Natural killer cell (primary cell): Measurements from ENCODE around the gene SMARCA5. TPM values are rescaled to one million over a fixed set of nuclear protein-coding genes. Genes with fewer than 3 reads are reported as not detected.
A peak's percentile ranks its signal among the peaks of the same experiment; 100 is the strongest.

Source experiments
- ATAC-seq, 3 donors: fragments of 150-1000 bp in 2 of 3; fragments of 200-7000 bp in 1 of 3; cut with Tn5 transposase; 1 replicate in 1 of 3; 2 replicates in 2 of 3; pipeline ENCODE4 v1.10.0; 2021; ENCODE audit warnings: mild to moderate bottlenecking in 2 of 3, moderate library complexity in 2 of 3
- DNase-seq, 2 donors: peaks; one replicate each; pipeline versions ENCODE4 v3.0.0 to v3.0.0-alpha.2; 2013 to 2021; ENCODE audit warnings: mixed read lengths in 1 of 2
- H3K27ac ChIP-seq: one replicate; pipeline ENCODE4 v1.5.1; 2013; ENCODE audit warnings: mild to moderate bottlenecking, low read length
- H3K27me3 ChIP-seq: one replicate; pipeline ENCODE4 v1.6.1; 2013; ENCODE audit warnings: low read length; ENCODE audit not compliant: control insufficient read depth, insufficient read depth
- H3K36me3 ChIP-seq: one replicate; pipeline ENCODE4 v1.6.1; 2013; ENCODE audit warnings: low read length; ENCODE audit not compliant: control insufficient read depth, insufficient read depth
- H3K4me1 ChIP-seq: one replicate; pipeline ENCODE4 v1.6.1; 2013; ENCODE audit warnings: low read length; ENCODE audit not compliant: control insufficient read depth, insufficient read depth
- H3K4me3 ChIP-seq: one replicate; pipeline ENCODE4 v1.5.1; 2013; ENCODE audit warnings: low read length
- H3K9me3 ChIP-seq: one replicate; pipeline ENCODE4 v1.6.1; 2013; ENCODE audit warnings: low read length; ENCODE audit not compliant: control insufficient read depth, insufficient read depth
- H3K27ac Mint-ChIP-seq, 2 donors: one replicate each; pipeline ENCODE4 v1.8.0; 2022; ENCODE audit warnings: mild to moderate bottlenecking in 2 of 2, mixed read lengths in 2 of 2, moderate library complexity in 1 of 2
- H3K27me3 Mint-ChIP-seq, 2 donors: one replicate each; pipeline ENCODE4 v1.8.0; 2022; ENCODE audit warnings: low read depth in 2 of 2, mixed read lengths in 2 of 2
- H3K36me3 Mint-ChIP-seq: one replicate; pipeline ENCODE4 v1.8.0; 2022; ENCODE audit warnings: mixed read lengths
- H3K4me1 Mint-ChIP-seq, 2 donors: one replicate each; pipeline ENCODE4 v1.8.0; 2022; ENCODE audit warnings: mixed read lengths in 2 of 2
- H3K4me3 Mint-ChIP-seq: one replicate; pipeline ENCODE4 v1.8.0; 2022; ENCODE audit warnings: mild to moderate bottlenecking, moderate library complexity, mixed read lengths
- H3K9me3 Mint-ChIP-seq, 2 donors: one replicate each; pipeline ENCODE4 v1.8.0; 2022; ENCODE audit warnings: mixed read lengths in 2 of 2
- WGBS: methylation state at CpG from one replicate; pipeline ENCODE4 v1.1.7; 2013; ENCODE audit warnings: missing lambda C conversion rate; ENCODE audit not compliant: insufficient coverage; 5-methylcytosine and 5-hydroxymethylcytosine counted together
- intact Hi-C: fragments of 100-400 bp; cut with micrococcal nuclease; formaldehyde crosslinking; loops from one replicate; pipeline ENCODE4 v1.14.2; 2022
- total RNA-seq, 4 donors: library from RNA; stranded (reverse); fragments of 120-200 nt in 1 of 4; gene quantifications; one replicate each; pipeline versions ENCODE4 v1.2.3 to v1.2.4, GENCODE V29; 2013 to 2022
- TF ChIP-seq, protein P1 (sequence below): fragments of 200-600 bp; IDR thresholded peaks from one replicate; pipeline ENCODE4 v1.8.0; 2022; ENCODE audit warnings: antibody characterized with exemption

Gene SMARCA5
- total RNA-seq, 3 donors from 2014 or later (not counting 1 experiment from before 2014, with no cell fraction given): 42.5 to 53.8 (median 45.8) TPM

DNA sequence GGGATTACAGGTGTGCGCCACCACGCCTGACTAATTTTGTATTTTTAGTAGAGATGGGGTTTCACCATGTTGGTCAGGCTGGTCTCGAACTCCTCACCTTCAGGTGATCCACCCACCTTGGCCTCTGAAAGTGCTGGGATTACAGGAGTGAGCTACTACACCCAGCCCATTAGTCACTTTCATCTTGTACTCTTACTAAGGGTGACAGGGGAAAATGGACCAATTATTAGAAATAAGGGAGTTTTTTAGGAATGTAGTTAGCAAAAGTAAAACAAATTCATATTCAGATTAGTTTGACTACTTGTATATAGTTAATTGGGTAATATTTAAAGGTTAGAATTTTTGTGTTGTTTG lies 26.1 kb downstream of the SMARCA5 start:
- Mint-ChIP-seq H3K27me3 (no peaks in the 10 kb centered on the region), H3K36me3 (peaks cover 41% of the 10 kb centered on the region), H3K4me1 (peaks cover 0 to 9% of the 10 kb centered on the region in 2 donors), H3K9me3 (no peaks in the 10 kb centered on the region), H3K4me3 (no peak overlapping the region), H3K27ac (peak overlapping the region; percentile 27 to 59)
- DNase-seq (no peak), ATAC-seq (no peak)
- Histone ChIP-seq H3K27ac (no peak overlapping the region), H3K4me3 (no peak overlapping the region), H3K9me3 (no peaks in the 10 kb centered on the region), H3K36me3 (peaks cover 88% of the 10 kb centered on the region), H3K4me1 (no peaks in the 10 kb centered on the region), H3K27me3 (no peaks in the 10 kb centered on the region)
- intact Hi-C loops: no loop called here
- WGBS: 91% methylated on average over 3 of the region's 3 CpGs
- TF ChIP-seq, protein P1, sequence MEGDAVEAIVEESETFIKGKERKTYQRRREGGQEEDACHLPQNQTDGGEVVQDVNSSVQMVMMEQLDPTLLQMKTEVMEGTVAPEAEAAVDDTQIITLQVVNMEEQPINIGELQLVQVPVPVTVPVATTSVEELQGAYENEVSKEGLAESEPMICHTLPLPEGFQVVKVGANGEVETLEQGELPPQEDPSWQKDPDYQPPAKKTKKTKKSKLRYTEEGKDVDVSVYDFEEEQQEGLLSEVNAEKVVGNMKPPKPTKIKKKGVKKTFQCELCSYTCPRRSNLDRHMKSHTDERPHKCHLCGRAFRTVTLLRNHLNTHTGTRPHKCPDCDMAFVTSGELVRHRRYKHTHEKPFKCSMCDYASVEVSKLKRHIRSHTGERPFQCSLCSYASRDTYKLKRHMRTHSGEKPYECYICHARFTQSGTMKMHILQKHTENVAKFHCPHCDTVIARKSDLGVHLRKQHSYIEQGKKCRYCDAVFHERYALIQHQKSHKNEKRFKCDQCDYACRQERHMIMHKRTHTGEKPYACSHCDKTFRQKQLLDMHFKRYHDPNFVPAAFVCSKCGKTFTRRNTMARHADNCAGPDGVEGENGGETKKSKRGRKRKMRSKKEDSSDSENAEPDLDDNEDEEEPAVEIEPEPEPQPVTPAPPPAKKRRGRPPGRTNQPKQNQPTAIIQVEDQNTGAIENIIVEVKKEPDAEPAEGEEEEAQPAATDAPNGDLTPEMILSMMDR: no peak

DNA sequence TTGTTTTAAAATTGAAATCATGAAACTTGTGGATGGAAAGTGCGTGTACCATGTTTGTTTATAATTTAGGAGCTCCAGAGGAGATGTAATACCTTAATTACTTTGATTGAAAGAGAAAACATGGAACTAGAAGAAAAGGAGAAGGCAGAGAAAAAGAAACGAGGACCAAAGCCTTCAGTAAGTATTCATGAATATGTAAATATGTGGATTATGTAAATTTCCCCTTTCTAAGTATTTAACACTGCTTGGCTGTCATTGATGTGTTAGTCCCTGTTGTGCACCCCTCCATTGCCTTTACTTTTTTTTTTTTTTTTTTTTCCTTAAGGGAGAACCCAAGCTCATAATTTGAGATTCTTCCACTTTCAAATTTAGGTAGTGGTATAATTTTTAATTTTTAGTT lies 36.4 kb downstream of the SMARCA5 start:
- peaks cover 45% of the 10 kb centered on the region for H3K36me3 Mint-ChIP-seq
- H3K9me3 ChIP-seq: no peaks in the 10 kb centered on the region
- no peak for ATAC-seq
- no peak overlapping the region for H3K4me3 ChIP-seq
- H3K27me3 Mint-ChIP-seq: no peaks in the 10 kb centered on the region
- intact Hi-C loops: no loop called here
- no peak for DNase-seq
- no peaks in the 10 kb centered on the region for H3K4me1 ChIP-seq
- H3K4me3 Mint-ChIP-seq: no peak overlapping the region
- WGBS: 93% methylated on average over 2 of the region's 2 CpGs
- H3K27me3 ChIP-seq: no peaks in the 10 kb centered on the region
- H3K27ac ChIP-seq: no peak overlapping the region
- H3K9me3 Mint-ChIP-seq: no peaks in the 10 kb centered on the region
- H3K4me1 Mint-ChIP-seq: peaks cover 0 to 4% of the 10 kb centered on the region in 2 donors
- H3K36me3 ChIP-seq: peaks cover 90% of the 10 kb centered on the region
- TF ChIP-seq, protein P1: no peak
- H3K27ac Mint-ChIP-seq: no peak overlapping the region

DNA sequence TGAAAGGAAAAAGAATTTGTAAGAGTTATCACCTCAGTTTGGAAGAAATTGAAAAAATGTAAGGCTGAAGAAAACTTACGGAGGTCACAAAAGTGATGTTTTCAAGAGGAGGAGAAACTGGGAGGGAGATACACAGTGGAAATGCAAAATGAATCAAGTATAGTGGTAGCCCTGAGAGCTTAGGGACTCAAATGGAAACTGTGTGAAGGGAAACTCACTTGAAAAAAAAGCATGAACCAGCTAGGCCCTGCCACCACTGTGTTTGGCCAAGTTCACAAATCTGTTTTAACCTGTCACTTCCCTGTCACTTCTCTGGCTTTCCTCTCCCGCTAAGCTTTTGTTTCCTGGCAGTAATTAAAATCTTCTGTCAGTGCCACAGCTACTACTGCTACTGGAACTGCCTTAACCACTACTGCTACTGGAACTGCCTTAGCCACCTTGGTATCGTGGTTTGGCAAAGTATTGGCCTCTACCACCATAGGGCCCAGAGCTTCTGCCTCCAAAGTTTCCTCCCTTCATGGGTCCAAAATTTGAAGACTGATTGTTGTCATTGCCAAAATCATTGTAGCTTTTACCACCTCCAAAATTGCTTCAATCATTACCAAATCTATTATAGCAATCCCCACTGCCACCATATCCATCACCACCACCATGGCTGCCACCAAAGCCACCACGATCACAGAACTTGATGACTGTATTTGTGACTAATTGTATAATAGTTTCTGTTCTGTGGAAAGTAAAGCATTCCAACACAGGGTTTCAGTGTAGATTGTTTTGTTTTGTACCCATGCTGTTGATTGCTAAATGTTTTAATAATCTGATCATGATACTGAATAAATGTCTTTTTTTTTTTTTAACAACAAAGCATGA lies 41.5 kb downstream of the SMARCA5 start:
- Histone ChIP-seq H3K4me1 (peaks cover 9% of the 10 kb centered on the region), H3K36me3 (peaks cover 39% of the 10 kb centered on the region), H3K4me3 (no peak overlapping the region), H3K9me3 (no peaks in the 10 kb centered on the region), H3K27me3 (no peaks in the 10 kb centered on the region), H3K27ac (no peak overlapping the region)
- peak overlapping the region; percentile 18 to 31 for H3K27ac Mint-ChIP-seq
- ATAC-seq: no peak
- H3K9me3 Mint-ChIP-seq: no peaks in the 10 kb centered on the region
- intact Hi-C loops: no loop called here
- peaks cover 12 to 16% of the 10 kb centered on the region in 2 donors for H3K4me1 Mint-ChIP-seq
- peaks cover 22% of the 10 kb centered on the region for H3K36me3 Mint-ChIP-seq
- TF ChIP-seq, protein P1: no peak
- WGBS: 62% methylated on average over 4 of the region's 4 CpGs
- DNase-seq: no peak
- H3K4me3 Mint-ChIP-seq: no peak overlapping the region
- H3K27me3 Mint-ChIP-seq: no peaks in the 10 kb centered on the region

DNA sequence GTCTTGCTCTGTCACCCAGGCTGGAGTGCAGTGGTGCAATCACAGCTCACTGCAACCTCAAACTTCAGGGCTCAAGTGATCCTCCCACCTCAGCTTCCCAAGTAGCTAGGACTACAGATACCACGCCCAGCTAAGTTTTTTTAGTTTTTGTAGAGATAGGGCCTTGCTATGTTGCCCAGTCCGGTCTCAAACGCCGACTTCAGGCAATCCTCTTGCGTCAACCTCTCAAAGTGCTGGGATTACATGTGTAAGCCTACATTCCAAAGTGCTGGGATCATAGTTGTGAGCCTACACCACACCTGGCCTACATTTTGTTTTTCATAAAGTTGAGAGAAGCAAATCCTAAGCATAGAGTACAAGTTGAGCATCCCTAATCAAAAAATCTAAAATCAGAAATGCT lies 42.2 kb downstream of the SMARCA5 start:
- no peaks in the 10 kb centered on the region for H3K27me3 Mint-ChIP-seq
- TF ChIP-seq, protein P1: no peak
- H3K27ac ChIP-seq: no peak overlapping the region
- intact Hi-C loops: no loop called here
- no peak for ATAC-seq
- H3K27ac Mint-ChIP-seq: no peak overlapping the region
- H3K4me1 ChIP-seq: peaks cover 9% of the 10 kb centered on the region
- no peak for DNase-seq
- H3K9me3 Mint-ChIP-seq: no peaks in the 10 kb centered on the region
- H3K9me3 ChIP-seq: no peaks in the 10 kb centered on the region
- H3K36me3 ChIP-seq: peaks cover 32% of the 10 kb centered on the region
- no peaks in the 10 kb centered on the region for H3K27me3 ChIP-seq
- H3K4me3 Mint-ChIP-seq: no peak overlapping the region
- peaks cover 16% of the 10 kb centered on the region in 2 donors for H3K4me1 Mint-ChIP-seq
- peaks cover 17% of the 10 kb centered on the region for H3K36me3 Mint-ChIP-seq
- H3K4me3 ChIP-seq: no peak overlapping the region
- WGBS: over 99% methylated on average over 5 of the region's 5 CpGs
